GM12891 (cell line): ENCODE measurements around the gene ETF1.
A peak's percentile ranks its signal among the peaks of the same experiment; 100 is the strongest.

ENCODE experiments used
- DNase-seq: peaks from one replicate; pipeline ENCODE4 v3.0.0; 2011; ENCODE audit warnings: low spot score; ENCODE audit not compliant: insufficient read length
- FAIRE-seq: peaks from 2 replicates; lab custom pipeline; 2011; peaks lifted over from hg19 to GRCh38; lab: Jason Lieb, UNC
- PAX5 ChIP-seq: IDR thresholded peaks from 2 replicates; pipeline ENCODE4 v1.6.1; 2011; ENCODE audit warnings: low read length, moderate library complexity, mild to moderate bottlenecking; ENCODE audit not compliant: insufficient read depth, severe bottlenecking
- POLR2A ChIP-seq: IDR thresholded peaks from 2 replicates; pipeline ENCODE4 v1.6.1; 2011; ENCODE audit warnings: low read depth, low read length, control low read depth
- POLR2AphosphoS5 ChIP-seq: IDR thresholded peaks from 2 replicates; pipeline ENCODE4 v1.6.1; 2011; ENCODE audit warnings: low read depth, low read length, control low read depth
- POU2F2 ChIP-seq: IDR thresholded peaks from 2 replicates; pipeline ENCODE4 v1.6.1; 2011; ENCODE audit warnings: low read depth, mild to moderate bottlenecking, control low read depth, low read length, moderate library complexity
- SPI1 ChIP-seq: IDR thresholded peaks from 2 replicates; pipeline ENCODE4 v1.6.1; 2011; ENCODE audit warnings: low read depth, low read length, control low read depth
- TAF1 ChIP-seq: IDR thresholded peaks from 2 replicates; pipeline ENCODE4 v1.6.1; 2011; ENCODE audit warnings: low read depth, low read length, control low read depth

ETF1 gene

GRCh38 chr5:138564242-138564641 is 21.2 kb upstream of the ETF1 start:
- FAIRE-seq (no peak), DNase-seq (no peak)
- TF ChIP-seq SPI1 (no peak), POU2F2 (no peak), POLR2AphosphoS5 (no peak), POLR2A (no peak), TAF1 (no peak), PAX5 (no peak)

GRCh38 chr5:138563340-138564118 is 20.5 kb upstream of the ETF1 start:
- no peak for DNase-seq
- TF ChIP-seq SPI1 (no peak), PAX5 (no peak), TAF1 (no peak), POLR2A (no peak), POLR2AphosphoS5 (no peak), POU2F2 (no peak)
- FAIRE-seq = no peak

GRCh38 chr5:138560971-138561370 is 17.9 kb upstream of the ETF1 start:
- DNase-seq = no peak
- TF ChIP-seq POLR2AphosphoS5 = no peak
- TF ChIP-seq PAX5 = no peak
- TF ChIP-seq POLR2A = no peak
- no peak for TF ChIP-seq POU2F2
- no peak for TF ChIP-seq TAF1
- TF ChIP-seq SPI1 = no peak
- no peak for FAIRE-seq

GRCh38 chr5:138559937-138560336 is 16.9 kb upstream of the ETF1 start:
- FAIRE-seq (peak; percentile 26), DNase-seq (no peak)
- TF ChIP-seq POU2F2 (no peak), POLR2AphosphoS5 (0 out of 2 replicates have a peak, but pooled peaks have one; percentile 33)

- DNase-seq (no peak), FAIRE-seq (no peak)
- TF ChIP-seq POU2F2 = no peak
- TF ChIP-seq PAX5 = no peak
- no peak for TF ChIP-seq POLR2A
- no peak for TF ChIP-seq SPI1
- no peak for TF ChIP-seq TAF1
- no peak for TF ChIP-seq POLR2AphosphoS5
Observed at GRCh38 chr5:138557677-138558076, 14.6 kb upstream of the ETF1 start.

- TF ChIP-seq POLR2A (no peak; the same call in 1 of the 2 replicates), SPI1 (no peak), POU2F2 (no peak), TAF1 (no peak), PAX5 (no peak), POLR2AphosphoS5 (no peak)
- DNase-seq (no peak), FAIRE-seq (no peak)
Observed at GRCh38 chr5:138554143-138554542, 11.1 kb upstream of the ETF1 start.

- no peak for TF ChIP-seq POU2F2
- peak; percentile 15; the same call in 1 of the 2 replicates for TF ChIP-seq POLR2A
- no peak for TF ChIP-seq TAF1
- no peak for TF ChIP-seq PAX5
- TF ChIP-seq POLR2AphosphoS5 = peak; percentile 62; the same call in 1 of the 2 replicates
- no peak for TF ChIP-seq SPI1
- no peak for DNase-seq
- FAIRE-seq = no peak
Observed at GRCh38 chr5:138553437-138554095, 10.5 kb upstream of the ETF1 start.

- FAIRE-seq (no peak), DNase-seq (no peak)
Observed at GRCh38 chr5:138552657-138553056, 9.6 kb upstream of the ETF1 start.

GRCh38 chr5:138549414-138549813 is 6.4 kb upstream of the ETF1 start:
- TF ChIP-seq PAX5 (no peak), TAF1 (no peak), POU2F2 (no peak), POLR2A (no peak), SPI1 (no peak), POLR2AphosphoS5 (no peak)
- no peak for FAIRE-seq
- no peak for DNase-seq

More at GRCh38 chr5:138552657-138553056, 9.6 kb upstream of the ETF1 start:
- TF ChIP-seq SPI1 (no peak), TAF1 (no peak), PAX5 (no peak), POU2F2 (no peak), POLR2AphosphoS5 (no peak), POLR2A (no peak)
